Measurements from ENCODE around the gene THADA.

DNA sequence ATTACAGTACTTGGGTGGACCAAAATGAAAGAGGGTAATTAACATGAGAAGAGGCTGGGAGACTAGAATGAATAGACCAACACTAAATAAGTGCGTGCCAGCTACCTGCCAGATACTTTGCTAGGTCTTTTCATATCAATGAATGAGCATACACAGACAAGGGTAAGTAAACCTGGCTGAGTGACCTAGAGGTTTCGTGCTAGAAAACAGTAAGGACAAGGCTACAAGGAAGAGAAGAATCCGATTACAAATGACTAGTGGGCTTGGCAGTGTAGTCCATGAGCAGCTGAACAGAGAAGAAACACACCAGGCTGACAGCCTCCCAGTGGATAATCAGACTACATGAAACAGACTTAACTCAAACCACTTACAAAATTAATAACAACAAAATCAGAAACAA is 64.6 kb downstream of the THADA start:
- TF ChIP-seq, protein P1, sequence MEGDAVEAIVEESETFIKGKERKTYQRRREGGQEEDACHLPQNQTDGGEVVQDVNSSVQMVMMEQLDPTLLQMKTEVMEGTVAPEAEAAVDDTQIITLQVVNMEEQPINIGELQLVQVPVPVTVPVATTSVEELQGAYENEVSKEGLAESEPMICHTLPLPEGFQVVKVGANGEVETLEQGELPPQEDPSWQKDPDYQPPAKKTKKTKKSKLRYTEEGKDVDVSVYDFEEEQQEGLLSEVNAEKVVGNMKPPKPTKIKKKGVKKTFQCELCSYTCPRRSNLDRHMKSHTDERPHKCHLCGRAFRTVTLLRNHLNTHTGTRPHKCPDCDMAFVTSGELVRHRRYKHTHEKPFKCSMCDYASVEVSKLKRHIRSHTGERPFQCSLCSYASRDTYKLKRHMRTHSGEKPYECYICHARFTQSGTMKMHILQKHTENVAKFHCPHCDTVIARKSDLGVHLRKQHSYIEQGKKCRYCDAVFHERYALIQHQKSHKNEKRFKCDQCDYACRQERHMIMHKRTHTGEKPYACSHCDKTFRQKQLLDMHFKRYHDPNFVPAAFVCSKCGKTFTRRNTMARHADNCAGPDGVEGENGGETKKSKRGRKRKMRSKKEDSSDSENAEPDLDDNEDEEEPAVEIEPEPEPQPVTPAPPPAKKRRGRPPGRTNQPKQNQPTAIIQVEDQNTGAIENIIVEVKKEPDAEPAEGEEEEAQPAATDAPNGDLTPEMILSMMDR (IDR thresholded peaks at IDR 0.05; ENCODE audit: borderline replicate concordance, extremely low read depth, low read length, poor library complexity, severe bottlenecking), result no peak
- no peak for TF ChIP-seq EZH2 (IDR thresholded peaks at IDR 0.05; ENCODE audit: borderline replicate concordance, low read depth, low read length, severe bottlenecking)
